Endodermal cell (in vitro differentiated cells): ENCODE results near the gene PTPRT. TPM values are rescaled to one million over a fixed set of nuclear protein-coding genes. Genes with fewer than 3 reads are reported as not detected.

Experiments
- DNase-seq: peaks from one replicate; pipeline ENCODE4 v3.0.0-alpha.2; 2017
- H3K27ac ChIP-seq: 2 replicates; pipeline ENCODE4 v1.5.1; 2013; ENCODE audit warnings: mild to moderate bottlenecking, low read depth, low read length, moderate library complexity
- H3K27me3 ChIP-seq: 2 replicates; pipeline ENCODE4 v1.6.1; 2013; ENCODE audit warnings: mild to moderate bottlenecking, low read length, moderate library complexity; ENCODE audit not compliant: insufficient read depth, control insufficient read depth, poor library complexity, severe bottlenecking
- H3K36me3 ChIP-seq: 2 replicates; pipeline ENCODE4 v1.7.0; 2013; ENCODE audit warnings: mild to moderate bottlenecking, low read length, moderate library complexity; ENCODE audit not compliant: control insufficient read depth, insufficient read depth
- H3K4me1 ChIP-seq: one replicate; pipeline ENCODE4 v1.7.0; 2013; ENCODE audit warnings: low read length; ENCODE audit not compliant: control insufficient read depth, insufficient read depth
- H3K4me3 ChIP-seq: 2 replicates; pipeline ENCODE4 v1.5.1; 2013; ENCODE audit warnings: mild to moderate bottlenecking, low read length, moderate library complexity
- H3K9ac ChIP-seq: 2 replicates; pipeline ENCODE4 v1.6.1; 2013; ENCODE audit warnings: mild to moderate bottlenecking, low read length, moderate library complexity; ENCODE audit not compliant: poor library complexity, severe bottlenecking; ENCODE audit errors: extremely low read depth
- H3K9me3 ChIP-seq: 2 replicates; pipeline ENCODE4 v1.6.1; 2013; ENCODE audit warnings: mild to moderate bottlenecking, low read length, moderate library complexity; ENCODE audit not compliant: control insufficient read depth
- H3K27ac Mint-ChIP-seq: 2 replicates; pipeline ENCODE4 v1.8.0; 2020; ENCODE audit warnings: mixed read lengths
- H3K27me3 Mint-ChIP-seq: 2 replicates; pipeline ENCODE4 v1.8.0; 2021; ENCODE audit warnings: mild to moderate bottlenecking, mixed read lengths; ENCODE audit not compliant: insufficient read depth
- H3K36me3 Mint-ChIP-seq: 2 replicates; pipeline ENCODE4 v1.8.0; 2020; ENCODE audit warnings: low read depth, mixed read lengths
- H3K4me1 Mint-ChIP-seq: 2 replicates; pipeline ENCODE4 v1.8.0; 2020; ENCODE audit warnings: mixed read lengths
- H3K4me3 Mint-ChIP-seq: 2 replicates; pipeline ENCODE4 v1.8.0; 2020; ENCODE audit warnings: mild to moderate bottlenecking, moderate library complexity, mixed read lengths
- H3K9me3 Mint-ChIP-seq: 2 replicates; pipeline ENCODE4 v1.8.0; 2020; ENCODE audit warnings: mild to moderate bottlenecking, mixed read lengths
- WGBS, 2 experiments: methylation state at CpG; one replicate each; pipeline versions ENCODE4 v1.1.5 to v1.1.7; 2013; ENCODE audit warnings: missing lambda C conversion rate in 2 of 2, mixed read lengths in 1 of 2; ENCODE audit not compliant: insufficient coverage in 1 of 2, insufficient read length in 1 of 2; 5-methylcytosine and 5-hydroxymethylcytosine counted together
- total RNA-seq, 2 donors: library from RNA; stranded (reverse); fragmentation: NEBNext Ultra II Directional in 1 of 2; extraction: Animal tissue kit (Norgen Biotek cat#: 25700) in 1 of 2; gene quantifications; 2 replicates in 1 of 2; 3 replicates in 1 of 2; pipeline ENCODE4 v1.2.1, GENCODE V29; 2021
- TF ChIP-seq, protein P1 (sequence below): fragments of 200-600 bp; sonication (generic); conservative IDR thresholded peaks from 2 replicates; pipeline ENCODE4 v1.5.0; 2021; ENCODE audit warnings: antibody characterized with exemption, mild to moderate bottlenecking

PTPRT gene
- total RNA-seq, 2 donors from 2014 or later = 2.3 to 2.7 TPM

DNA sequence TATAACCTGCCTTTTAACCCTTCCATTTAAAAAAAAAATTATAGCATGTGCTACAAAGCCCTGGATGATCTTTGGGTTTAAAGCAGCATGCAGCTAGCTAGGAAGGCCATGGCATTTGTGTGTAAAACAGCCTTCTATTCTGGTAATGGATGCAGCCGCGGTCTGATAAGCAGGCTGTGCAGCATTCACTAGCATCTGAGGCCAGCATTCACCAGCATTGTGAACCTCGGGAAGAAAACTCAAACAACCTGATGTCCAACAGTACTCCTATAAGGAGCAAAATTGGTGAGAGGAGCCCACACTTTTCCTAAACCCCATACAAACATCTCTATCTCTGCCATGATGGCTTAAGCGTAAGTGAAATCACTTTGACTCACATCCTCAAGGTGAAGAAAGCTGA lies 265.5 kb downstream of the PTPRT start:
- Histone ChIP-seq H3K27ac (no peak overlapping the region), H3K27me3 (no peaks in the 10 kb centered on the region), H3K9ac (no peak overlapping the region), H3K4me3 (no peak overlapping the region), H3K36me3 (no peaks in the 10 kb centered on the region), H3K4me1 (no peaks in the 10 kb centered on the region), H3K9me3 (no peaks in the 10 kb centered on the region)
- H3K27me3 Mint-ChIP-seq = peaks cover 5% of the 10 kb centered on the region
- TF ChIP-seq, protein P1, sequence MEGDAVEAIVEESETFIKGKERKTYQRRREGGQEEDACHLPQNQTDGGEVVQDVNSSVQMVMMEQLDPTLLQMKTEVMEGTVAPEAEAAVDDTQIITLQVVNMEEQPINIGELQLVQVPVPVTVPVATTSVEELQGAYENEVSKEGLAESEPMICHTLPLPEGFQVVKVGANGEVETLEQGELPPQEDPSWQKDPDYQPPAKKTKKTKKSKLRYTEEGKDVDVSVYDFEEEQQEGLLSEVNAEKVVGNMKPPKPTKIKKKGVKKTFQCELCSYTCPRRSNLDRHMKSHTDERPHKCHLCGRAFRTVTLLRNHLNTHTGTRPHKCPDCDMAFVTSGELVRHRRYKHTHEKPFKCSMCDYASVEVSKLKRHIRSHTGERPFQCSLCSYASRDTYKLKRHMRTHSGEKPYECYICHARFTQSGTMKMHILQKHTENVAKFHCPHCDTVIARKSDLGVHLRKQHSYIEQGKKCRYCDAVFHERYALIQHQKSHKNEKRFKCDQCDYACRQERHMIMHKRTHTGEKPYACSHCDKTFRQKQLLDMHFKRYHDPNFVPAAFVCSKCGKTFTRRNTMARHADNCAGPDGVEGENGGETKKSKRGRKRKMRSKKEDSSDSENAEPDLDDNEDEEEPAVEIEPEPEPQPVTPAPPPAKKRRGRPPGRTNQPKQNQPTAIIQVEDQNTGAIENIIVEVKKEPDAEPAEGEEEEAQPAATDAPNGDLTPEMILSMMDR = no peak
- H3K4me3 Mint-ChIP-seq = no peak overlapping the region
- no peaks in the 10 kb centered on the region for H3K9me3 Mint-ChIP-seq
- H3K36me3 Mint-ChIP-seq = no peaks in the 10 kb centered on the region
- no peak for DNase-seq
- H3K27ac Mint-ChIP-seq = no peak overlapping the region
- 97% methylated on average over 4 of the region's 4 CpGs; no CpG with 5 or more reads in 1 of the 2 experiments for WGBS, 2 experiments
- peaks cover 5% of the 10 kb centered on the region for H3K4me1 Mint-ChIP-seq

DNA sequence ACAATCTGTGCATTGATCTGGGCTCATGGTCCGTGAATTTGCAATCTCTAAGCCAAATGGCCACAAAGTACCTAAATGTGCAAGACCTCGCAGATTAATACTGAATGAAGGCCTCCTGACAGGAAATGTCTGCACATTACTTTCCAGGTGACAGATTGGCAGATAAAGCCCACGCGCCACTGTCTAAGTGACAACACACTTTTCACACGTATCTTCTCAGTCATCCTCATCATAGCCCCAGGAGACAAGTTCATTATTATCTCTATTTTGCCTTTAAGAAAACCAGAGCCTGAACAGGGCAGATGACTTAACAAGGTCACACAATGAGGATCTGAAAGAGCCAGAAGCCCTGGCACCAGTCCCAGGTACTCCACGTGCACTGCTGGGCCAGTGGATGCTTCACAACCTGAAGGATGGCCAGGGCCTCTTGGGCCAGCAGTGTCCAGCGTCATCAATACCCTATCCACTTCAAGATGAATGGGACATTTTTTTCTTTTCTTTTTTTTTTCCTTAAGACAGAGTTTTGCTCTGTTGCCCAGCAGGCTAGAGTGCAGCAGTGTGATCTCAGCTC lies 266.3 kb downstream of the PTPRT start:
- Histone ChIP-seq H3K27me3 (no peaks in the 10 kb centered on the region), H3K4me1 (no peaks in the 10 kb centered on the region), H3K36me3 (no peaks in the 10 kb centered on the region), H3K9me3 (peaks cover 4% of the 10 kb centered on the region), H3K9ac (no peak overlapping the region), H3K27ac (no peak overlapping the region), H3K4me3 (no peak overlapping the region)
- Mint-ChIP-seq H3K27ac (no peak overlapping the region), H3K4me3 (no peak overlapping the region), H3K36me3 (no peaks in the 10 kb centered on the region), H3K27me3 (peaks cover 9% of the 10 kb centered on the region), H3K4me1 (peaks cover 5% of the 10 kb centered on the region), H3K9me3 (peaks cover 7% of the 10 kb centered on the region)
- 90 to 98% methylated on average over 4 to 7 of the region's 7 CpGs for WGBS, 2 experiments
- TF ChIP-seq, protein P1 = no peak
- DNase-seq = no peak

DNA sequence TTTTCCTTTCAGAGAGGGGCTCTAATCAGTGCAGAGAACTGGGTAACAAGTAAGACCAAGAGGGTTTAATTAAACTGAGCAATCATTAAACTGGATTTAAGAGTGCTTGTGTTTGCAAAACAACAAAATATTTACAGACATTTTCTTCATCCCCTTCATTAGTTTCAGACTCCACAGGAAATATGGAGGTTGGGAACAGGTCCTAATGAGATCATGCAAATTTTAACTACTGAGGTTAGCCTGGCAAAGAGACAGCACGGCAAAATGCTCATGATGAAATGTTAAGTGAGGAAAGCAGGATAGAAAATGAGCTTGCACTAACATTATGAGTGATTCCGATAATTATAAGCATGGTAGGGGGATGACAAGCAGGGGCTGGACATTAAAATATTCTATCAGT lies 268.9 kb downstream of the PTPRT start:
- Mint-ChIP-seq H3K9me3 (peaks cover 22% of the 10 kb centered on the region), H3K27me3 (peaks cover 10% of the 10 kb centered on the region)

More for the DNA sequence above, 268.9 kb downstream of the PTPRT start:
- H3K4me1 ChIP-seq = no peaks in the 10 kb centered on the region
- H3K9me3 ChIP-seq = peaks cover 14% of the 10 kb centered on the region
- Mint-ChIP-seq H3K27ac (no peak overlapping the region), H3K36me3 (no peaks in the 10 kb centered on the region), H3K4me3 (no peak overlapping the region), H3K4me1 (peaks cover 5% of the 10 kb centered on the region)
- H3K36me3 ChIP-seq = no peaks in the 10 kb centered on the region
- DNase-seq = no peak
- H3K9ac ChIP-seq = no peak overlapping the region
- H3K27me3 ChIP-seq = no peaks in the 10 kb centered on the region
- no peak overlapping the region for H3K4me3 ChIP-seq
- TF ChIP-seq, protein P1 = no peak
- 83 to 87% methylated on average over 2 of the region's 2 CpGs for WGBS, 2 experiments
- H3K27ac ChIP-seq = no peak overlapping the region
